M059J (cell line): ENCODE data around the gene CUL1. TPM values are rescaled to one million over a fixed set of nuclear protein-coding genes. Genes with fewer than 3 reads are reported as not detected.

Experiments used
- DNase-seq: peaks from one replicate; pipeline ENCODE4 v3.0.0-alpha.2; 2012; ENCODE audit warnings: low read depth
- total RNA-seq: library from RNA; depleted of rRNA; stranded (reverse); fragments of >200 nt; shearing (Covaris generic); gene quantifications from 2 replicates; pipeline ENCODE4 v1.2.3, GENCODE V29; 2014

CUL1 gene
- total RNA-seq, 1 experiment from 2014 or later, result 51.6 TPM

DNA sequence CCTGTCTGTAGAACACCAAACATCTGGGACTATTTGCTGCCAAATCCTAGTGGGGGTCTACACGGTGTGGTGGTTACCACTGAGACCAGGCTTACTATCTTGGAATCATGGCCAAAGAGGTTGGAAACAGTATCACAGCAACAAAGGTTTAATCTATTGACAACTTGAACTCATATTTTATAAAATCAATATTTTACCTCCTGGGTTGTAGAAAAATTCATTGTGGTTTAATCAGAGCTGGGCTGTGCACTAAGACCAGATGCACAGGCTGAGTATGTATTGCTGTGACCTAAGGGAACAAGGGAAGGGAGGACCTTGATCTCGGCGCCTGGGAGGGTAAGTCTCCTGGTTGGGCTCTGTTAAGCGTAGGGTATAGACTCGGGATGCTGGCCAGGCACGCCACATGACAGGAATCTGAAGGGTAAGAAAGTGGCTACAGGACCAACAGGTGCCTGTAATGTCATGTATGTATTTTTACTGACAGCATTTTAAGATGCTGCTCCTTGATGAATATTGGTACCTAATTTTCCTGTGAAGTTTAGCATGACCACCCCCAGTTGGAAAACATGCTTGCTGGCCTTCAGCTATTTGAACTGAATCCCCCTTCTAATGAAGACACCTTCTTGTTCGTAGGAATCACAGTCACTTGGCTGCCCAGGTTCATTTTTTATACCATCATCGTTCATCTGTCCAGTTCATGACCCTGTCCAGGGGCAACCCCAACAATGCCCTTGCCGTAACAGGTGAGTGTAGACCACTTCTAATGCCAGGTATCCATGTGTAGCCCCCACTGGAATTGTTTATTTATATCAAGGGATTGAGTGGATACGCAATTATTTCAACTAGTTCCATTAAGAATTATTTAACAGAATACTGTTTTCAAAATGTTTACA is 105.9 kb downstream of the CUL1 start:
- no peak for DNase-seq

DNA sequence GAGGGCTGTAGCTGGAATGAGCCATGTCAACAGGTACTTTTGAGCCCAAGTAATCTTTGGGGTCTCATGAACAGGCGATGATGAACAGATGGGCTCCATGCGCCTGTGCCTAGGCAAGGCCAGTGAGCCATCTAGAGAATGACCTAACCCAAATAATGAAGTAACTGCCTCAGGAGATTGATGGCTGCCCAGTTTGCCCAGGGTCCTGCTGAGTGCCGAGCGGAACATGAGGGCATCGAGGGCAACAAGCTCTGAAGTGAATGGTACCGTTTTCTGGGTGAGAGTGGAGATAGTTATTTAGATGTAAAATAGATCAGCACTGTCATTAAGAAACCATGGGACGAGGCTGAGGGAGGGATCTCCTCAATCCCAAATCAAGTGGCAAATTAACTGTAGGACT is 107.5 kb downstream of the CUL1 start:
- no peak for DNase-seq

DNA sequence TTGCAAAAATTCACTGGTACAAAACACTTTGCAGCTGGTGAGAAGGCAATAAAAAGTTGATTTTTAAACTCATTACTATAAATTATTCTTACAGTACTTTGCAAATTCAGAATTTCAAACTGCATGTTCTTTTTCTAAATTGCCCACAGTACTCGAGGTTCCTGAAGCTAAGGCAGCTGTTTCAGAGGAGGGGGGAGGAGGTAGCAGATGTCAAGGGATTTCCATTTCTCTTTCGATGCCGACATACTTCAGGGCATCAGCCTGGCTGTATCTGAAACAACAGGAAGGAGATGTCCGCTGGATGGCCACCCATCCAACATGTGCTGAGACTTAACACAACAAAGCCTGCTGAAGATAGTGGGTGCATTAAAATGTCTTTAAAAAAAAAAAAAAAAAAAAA is 108.7 kb downstream of the CUL1 start:
- no peak for DNase-seq

DNA sequence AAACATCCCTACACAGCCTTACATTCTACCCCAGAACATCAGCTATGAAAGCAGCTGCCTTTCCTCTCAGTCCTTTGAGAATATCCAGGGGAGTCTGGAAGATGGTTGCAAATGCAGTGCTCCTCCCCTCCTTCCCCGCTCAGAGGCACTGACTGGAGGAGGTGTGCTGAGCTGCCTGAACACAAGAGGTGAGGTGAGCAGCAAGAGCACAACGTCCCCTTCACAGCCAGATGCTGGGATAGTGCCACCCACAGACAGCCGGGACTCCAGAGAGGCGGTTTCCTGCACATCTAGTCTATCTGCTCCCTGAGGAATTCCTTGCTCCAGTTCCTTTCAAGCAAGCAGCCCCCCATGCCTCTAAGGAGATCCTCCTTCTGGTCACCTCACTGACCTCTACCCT is 111.2 kb downstream of the CUL1 start:
- DNase-seq, result no peak

DNA sequence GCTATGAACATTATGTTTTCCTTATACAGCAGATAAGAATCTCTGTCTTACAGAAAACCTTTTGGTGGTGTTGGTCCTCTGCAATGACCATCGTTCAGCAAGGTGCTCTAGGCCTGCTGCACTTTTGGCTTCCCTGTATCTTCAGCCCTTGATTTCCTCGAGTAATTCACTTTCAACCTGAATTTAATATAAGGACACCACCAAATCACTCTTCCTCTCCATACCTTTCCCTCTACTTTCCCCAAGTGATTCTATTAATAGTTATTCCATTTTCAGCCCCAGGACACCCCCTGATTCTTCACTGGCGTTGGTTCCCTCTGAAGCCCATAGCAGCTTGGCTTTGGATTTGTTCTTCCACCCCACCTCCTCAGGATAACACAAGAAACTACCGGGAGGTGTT is 113.2 kb downstream of the CUL1 start:
- no peak for DNase-seq

DNA sequence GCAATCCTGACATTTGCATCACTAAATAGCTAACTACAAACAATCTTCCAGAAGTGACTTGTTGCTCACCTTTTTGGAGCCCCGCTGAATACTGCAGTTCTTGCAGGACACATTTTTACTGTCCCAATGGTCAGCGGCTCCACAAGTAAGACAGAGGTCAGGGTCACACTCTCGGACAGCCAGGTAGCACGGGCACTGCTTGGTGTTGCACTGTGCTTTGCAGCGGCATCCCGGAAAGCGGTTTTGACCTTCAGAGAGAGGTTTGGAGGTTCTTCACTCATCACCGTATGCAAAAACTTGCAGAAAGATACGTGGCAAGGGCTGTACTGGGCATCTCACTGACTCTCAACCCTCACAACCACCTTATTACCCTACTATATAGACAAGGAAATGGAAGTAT is 115.2 kb downstream of the CUL1 start:
- no peak for DNase-seq

DNA sequence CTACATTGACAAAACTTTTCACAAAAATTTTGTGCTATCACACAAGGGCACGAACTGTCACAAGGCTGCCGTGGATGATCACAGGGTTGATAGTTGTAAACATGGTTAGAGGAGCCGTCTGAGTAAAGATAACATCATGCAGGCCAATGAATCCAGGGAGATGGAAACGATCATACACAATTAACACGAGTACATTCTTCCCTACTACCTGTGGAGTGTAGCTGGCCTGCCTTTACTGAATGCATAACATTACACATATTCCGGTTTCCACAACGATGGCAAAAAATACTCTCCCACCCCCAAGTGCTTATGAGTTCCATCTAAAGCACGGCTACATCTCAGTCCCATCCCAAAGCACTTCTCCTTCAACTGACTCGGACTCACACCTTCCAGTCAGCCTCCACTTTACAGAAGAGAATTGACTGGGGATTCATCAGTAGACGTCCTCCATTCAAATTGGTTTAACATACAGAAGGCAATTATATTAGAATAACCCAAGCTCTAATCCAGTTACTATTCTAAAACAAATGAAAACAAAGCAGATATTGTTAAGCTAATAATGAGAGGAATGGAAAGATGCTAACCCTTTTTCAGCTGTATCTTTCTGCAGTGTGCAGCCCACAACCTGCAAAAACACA is 116.3 kb downstream of the CUL1 start:
- no peak for DNase-seq

DNA sequence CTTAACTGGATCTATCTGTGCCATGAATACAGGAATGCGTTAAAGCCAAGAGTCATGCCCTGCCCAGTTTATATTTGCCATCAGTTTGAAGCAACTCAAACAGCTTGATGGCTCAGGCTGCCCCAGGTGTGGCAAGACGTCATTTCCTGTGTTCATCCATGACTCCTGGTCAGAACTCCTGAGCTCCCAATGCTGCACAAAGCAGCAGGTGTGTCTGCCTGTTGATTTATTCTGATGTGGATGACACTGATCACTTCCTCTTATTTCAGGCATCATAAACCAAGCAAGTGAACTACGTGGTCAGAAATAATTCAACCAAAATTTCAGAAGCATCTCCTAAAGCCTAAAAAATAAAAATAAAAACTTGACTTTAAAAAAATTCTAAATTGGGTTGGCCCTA is 116.9 kb downstream of the CUL1 start:
- no peak for DNase-seq

DNA sequence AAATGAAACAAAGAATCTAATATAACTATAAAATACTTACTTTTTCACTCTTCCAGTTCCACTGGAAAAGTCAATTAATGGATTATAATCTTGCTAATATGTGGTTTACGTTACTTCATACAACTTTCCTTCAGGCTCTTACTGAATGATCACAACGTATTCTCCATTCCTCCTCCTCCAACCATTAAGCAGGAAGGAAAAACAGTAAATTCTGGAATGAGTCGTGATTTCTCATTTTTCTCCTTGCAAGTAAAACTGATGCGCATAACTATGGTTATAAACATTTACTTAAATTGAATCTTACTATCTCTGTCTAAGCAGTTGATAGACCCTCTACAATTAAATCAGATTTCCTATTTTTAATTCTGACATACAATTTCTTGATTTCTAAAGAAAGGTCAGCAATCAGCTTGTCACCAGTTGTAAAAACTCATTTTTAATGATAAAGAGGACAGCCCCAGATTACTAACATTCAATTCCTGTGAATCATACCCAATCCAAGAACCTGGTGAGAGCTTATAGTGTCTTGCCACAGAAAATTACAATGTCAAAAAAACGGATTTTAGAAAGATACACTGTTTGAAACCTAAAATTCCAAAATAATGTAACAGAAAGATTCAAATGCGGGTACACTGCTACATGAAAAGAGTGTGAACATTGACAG is 121.1 kb downstream of the CUL1 start:
- peak; percentile 58 for DNase-seq

DNA sequence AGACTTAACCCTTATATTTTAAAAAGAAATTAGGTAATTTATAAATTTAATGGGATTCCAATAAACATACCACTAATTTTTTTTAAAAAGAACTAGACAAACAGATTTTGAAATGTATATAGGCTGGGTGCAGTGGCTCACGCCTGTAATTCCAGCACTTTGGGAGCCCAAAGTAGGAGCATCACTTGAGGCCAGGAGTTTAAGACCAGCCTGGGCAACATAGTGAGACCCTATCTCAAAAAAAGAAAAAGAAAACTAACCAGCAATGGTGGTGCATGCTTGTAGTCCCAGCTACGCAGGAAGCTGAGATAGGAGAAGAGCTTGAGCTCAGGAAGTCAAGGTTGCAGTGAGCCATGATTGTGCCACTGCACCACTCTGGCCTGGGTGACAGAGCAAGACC is 122.7 kb downstream of the CUL1 start:
- DNase-seq, result no peak

DNA sequence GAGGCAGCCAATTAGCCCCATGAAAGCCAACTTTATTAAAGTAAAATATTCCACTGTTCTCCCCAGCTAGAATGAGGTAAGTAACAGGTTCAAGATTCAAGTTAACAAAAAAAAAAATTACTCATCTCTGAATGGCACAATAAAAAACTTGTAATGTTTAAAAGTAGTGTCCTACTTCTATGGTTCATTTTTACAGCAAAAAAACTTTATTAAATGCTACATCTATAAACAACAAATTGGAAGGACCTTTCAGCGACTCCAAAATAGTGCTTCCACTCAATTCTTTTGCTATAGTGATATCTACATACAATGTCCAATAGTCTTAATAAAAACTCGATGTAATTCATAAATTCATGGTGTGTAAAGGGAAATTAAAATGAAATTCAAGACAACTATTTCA is 126.2 kb downstream of the CUL1 start:
- no peak for DNase-seq

DNA sequence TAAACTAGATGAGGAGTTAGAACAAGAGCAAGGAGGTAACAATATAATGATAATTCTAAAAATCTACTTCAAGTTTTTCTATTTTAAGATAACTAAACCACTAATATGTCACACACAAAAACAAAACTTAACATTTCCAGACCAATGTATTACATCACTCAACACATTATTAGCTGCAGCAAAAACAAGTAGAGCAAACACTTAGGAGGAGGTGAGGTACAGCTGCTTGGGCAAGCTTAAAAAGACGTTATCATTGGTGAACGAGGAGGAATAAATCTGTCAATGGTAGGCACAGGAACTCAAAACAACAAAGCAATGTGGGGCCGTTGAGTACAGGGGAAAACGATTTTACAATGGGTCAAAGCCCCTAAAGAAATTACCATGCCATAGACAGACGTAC is 126.6 kb downstream of the CUL1 start:
- DNase-seq, result no peak

DNA sequence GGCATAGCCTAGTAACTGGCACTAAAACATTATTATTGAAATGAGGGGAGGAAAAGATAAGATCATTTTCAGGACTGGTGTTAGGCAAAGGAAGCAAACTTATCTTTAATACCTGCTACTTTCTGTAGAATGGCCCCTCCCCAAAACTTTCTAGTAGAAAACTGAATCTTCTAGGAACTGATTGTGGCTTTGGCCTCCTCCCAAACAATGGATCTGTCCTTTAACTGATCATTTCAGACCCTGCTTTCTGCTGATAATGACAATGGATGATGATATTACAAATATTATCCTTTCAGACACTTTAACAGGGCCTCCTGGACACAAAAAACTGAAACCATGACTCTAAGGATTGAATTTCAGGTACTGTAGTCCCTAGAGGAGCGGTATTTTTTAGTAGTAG is 130.3 kb downstream of the CUL1 start:
- DNase-seq, result no peak

DNA sequence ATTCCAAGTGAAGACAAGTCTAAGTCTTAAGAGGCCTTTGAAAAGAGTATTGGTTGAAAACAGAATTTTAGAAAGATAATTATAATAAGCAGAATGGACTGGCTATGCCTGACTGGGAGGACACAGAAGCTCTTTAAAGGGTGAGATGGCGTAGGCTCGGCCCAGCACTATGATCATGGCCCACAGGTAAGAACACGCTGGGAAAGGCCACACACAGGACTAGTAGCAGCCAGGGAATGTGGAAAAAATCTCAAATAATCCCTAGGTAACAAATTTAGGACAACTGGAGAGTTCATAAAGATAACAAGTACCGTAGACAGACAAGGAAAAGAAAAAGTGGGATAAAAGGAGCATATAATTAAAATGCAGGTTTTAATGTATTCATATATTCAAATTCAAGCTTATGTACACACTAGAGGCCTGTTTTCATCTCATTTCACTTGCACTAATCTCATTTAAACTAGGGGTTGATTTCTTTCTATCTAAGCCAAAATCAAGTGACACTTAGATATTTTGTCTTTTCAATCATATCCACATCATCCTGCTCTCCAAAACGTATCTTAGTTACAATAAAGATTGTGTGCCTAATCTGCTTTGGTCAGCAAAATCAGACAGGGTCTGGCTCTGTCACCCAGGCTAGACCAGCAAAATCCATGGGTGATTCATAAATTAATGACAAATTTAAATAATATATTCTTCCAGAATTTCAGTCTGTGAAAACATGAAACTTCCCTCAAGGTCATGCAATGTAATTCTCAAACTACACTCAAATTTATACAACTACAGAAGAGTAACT is 132.4 kb downstream of the CUL1 start:
- DNase-seq, result no peak

DNA sequence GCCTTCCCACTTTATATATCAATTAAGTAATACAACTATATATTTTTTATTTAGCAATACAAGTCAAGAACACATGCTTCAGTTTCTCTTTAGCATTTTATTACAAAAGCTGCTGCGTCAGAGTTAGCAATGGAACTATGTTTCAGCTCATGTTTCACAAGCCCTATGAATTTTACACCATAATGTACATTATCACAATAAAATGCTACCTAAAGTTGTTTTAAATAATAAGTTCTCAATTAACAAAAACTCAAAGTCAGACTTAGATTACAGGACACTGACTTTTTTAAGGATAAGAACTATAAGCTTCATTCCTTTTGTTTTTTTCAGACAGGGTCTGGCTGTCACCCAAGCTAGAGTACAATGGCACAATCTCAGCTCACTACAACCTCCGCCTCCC is 133.1 kb downstream of the CUL1 start:
- DNase-seq, result no peak

DNA sequence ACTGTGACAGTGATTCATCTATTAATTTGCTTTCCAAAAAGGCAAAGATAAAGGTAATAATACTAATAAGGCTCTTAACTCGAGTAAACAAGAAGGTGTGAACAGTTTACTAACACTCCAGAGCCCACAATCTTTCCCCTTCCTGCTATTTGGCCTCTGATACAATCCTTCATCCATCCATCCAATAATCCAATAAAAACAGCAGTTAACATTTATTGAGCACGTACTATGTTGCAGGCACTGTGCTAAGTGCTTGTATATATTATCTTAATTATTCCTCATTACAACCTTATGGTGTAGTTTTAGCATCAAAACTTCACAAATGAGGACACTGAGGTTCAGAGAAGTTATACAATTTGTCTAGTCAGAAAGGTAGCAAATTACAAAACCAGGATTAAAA is 135.9 kb downstream of the CUL1 start:
- DNase-seq, result no peak

DNA sequence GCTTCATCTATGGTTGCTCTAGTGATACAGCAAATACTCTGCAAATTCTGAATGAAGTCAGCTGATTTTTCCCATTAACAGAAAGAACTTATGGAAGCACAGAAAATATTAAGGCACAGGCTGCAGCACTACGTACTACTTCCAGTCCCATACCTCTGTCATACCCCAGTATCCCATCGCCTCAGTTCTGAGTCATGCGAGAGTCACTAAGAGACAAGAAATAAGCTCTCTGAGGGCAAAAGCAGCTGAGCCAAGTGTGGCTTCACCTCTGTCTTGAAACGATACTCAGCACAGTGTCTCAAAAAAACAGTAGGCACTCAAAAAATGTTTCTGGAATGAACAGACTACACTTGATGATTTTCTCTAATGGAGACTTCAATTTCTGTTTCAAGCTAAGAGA is 137.2 kb downstream of the CUL1 start:
- no peak for DNase-seq

DNA sequence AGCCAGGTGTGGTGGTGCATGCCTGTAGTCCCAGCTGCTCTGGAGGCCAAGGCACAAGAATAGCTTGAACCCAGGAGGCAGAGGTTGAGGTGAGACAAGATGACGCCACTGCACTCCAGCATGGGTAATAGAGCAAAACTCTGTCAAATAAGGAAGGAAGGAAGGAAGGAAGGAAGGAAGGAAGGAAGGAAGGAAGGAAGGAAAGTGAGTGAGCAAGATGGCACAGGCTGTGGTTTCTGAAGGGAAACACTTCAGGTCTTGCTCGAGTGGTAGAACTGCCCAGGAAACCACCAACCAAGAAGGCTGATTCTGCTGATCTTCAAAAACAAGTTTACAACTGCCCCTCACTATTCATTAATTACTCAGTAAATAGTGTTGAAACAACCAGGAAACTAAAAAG is 140.2 kb downstream of the CUL1 start:
- no peak for DNase-seq

DNA sequence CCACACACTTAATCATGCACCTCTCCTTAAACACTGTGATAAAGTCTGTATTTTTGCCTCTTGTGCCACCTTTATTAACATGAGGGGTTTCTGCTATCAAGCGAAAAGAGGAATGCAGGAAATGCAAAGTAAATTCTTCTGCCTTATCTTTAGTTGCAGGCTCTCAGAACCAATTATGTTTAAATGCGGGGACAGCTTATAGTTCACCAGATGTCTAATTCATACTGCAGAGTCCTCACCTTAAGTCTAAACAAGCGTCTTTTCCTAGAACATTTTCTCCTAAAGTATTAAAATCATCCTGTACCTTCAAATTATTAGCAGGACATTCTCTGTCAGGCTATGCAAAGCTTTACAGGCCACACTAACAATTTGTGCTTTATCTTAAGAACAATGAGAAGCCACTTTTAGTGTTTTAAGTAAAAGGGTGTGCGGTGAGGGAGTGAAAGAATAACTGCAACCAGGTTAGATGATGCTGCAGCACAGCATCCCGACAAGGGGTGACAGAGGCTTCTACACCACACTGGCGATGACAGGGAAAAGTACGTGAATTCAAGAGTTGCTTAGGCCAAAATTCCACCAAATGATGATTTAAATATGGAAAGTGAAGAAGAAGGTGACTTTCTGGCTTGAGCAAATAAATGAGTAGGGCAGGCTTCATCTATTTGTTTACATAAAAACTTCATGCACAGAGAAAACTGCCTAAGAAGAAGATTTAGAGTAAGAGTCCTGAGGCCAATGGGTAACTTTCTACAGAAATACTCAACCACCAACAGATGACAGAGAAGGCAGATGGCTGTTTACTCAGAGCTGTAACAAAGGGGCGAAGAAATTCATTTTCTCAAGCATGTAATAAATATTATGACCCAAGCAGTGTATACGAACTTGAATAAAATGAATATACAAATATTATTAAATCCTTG is 149.4 kb downstream of the CUL1 start:
- DNase-seq, result no peak

DNA sequence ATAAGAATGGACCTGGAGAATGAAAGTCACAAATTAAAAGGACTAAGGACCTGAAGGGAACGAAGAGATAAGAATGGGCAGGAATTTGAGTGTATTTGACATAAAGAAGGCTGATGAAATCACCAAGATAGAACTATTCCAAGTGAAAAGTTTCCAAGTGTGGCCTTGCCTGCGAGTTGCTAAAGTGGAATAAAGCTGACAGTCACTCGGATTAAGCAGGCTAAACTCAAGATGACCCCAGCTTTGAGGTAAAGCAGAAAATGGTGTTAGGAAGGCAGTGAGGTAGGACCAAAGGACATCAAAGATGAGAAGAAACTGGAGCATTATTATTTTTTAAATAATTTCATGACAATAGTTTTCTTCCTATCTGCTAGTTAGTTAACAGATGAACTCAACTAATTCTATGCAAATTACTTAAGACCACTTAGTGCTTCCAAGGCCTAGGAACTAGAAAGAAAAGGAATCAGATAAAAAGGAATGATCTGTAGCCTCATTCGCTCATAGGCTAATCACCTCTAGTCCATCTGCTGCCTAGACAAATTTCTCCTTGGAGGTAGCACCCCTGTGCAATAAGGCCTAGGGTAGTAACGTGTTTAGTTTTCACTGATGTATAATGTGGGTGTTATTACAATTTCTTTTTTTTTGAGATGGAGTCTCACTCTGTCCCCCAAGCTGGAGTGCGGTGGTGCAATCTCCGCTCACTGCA is 150.8 kb downstream of the CUL1 start:
- no peak for DNase-seq
